Measurements from ENCODE around the gene SEPTIN5.
A peak's percentile ranks its signal among the peaks of the same experiment; 100 is the strongest.
"Not testable (repeated sequence)": the region's sequence is repeated elsewhere in the genome, so short reads cannot be mapped to it uniquely, and the experiment has no call there.

The SEPTIN5 gene

GRCh38 chr22:19714312-19715187 lies at the start of gene SEPTIN5:
Gene SEPTIN5 (plus strand): TSS chr22:19714503. CDS start chr22:19714589, 86 bp downstream.
- DNase-seq, result peak in 2 of 58 donors; percentile 27 to 47

- DNase-seq, result no peak
Measured at GRCh38 chr22:19664951-19665783, 49.1 kb upstream of the SEPTIN5 start.

- DNase-seq, result no peak
Measured at GRCh38 chr22:19665784-19666672, 48.3 kb upstream of the SEPTIN5 start.

GRCh38 chr22:19666673-19667593 lies 47.4 kb upstream of the SEPTIN5 start:
- no peak for DNase-seq

- no peak for DNase-seq
Measured at GRCh38 chr22:19667872-19668740, 46.2 kb upstream of the SEPTIN5 start.

GRCh38 chr22:19668748-19669147 lies 45.6 kb upstream of the SEPTIN5 start:
- DNase-seq, result no peak

- DNase-seq, result no peak
Measured at GRCh38 chr22:19669570-19669969, 44.7 kb upstream of the SEPTIN5 start.

GRCh38 chr22:19671316-19671715 lies 43.0 kb upstream of the SEPTIN5 start:
- no peak for DNase-seq

- DNase-seq, result no peak
Measured at GRCh38 chr22:19672054-19672776, 42.1 kb upstream of the SEPTIN5 start.

- DNase-seq, result no peak
Measured at GRCh38 chr22:19673660-19674059, 40.6 kb upstream of the SEPTIN5 start.

GRCh38 chr22:19674129-19674928 lies 40.0 kb upstream of the SEPTIN5 start:
- no peak for DNase-seq

- no peak for DNase-seq
Measured at GRCh38 chr22:19674929-19675253, 39.4 kb upstream of the SEPTIN5 start.

GRCh38 chr22:19675428-19675827 lies 38.9 kb upstream of the SEPTIN5 start:
- no peak for DNase-seq

- DNase-seq, result not testable (repeated sequence)
Measured at GRCh38 chr22:19676437-19676836, 37.9 kb upstream of the SEPTIN5 start.

GRCh38 chr22:19678949-19679521 lies 35.3 kb upstream of the SEPTIN5 start:
- no peak for DNase-seq

- DNase-seq, result peak in 6 of 58 donors; percentile 4 to 15 (median 10)
Measured at GRCh38 chr22:19679522-19680101, 34.7 kb upstream of the SEPTIN5 start.
